Raji (cell line): ENCODE data around the gene CFAP46.

Experiments
- POLR2A ChIP-seq: IDR thresholded peaks from 2 replicates; pipeline ENCODE4 v1.6.1; 2011; ENCODE audit warnings: low read depth, low read length, control low read depth; ENCODE audit not compliant: insufficient read depth

The CFAP46 gene

GRCh38 chr10:132959559-132959961, 17.2 kb upstream of the CFAP46 start:
- TF ChIP-seq POLR2A: no peak

- TF ChIP-seq POLR2A: no peak
Observed at GRCh38 chr10:132958883-132959558, 16.7 kb upstream of the CFAP46 start.

- TF ChIP-seq POLR2A: no peak
Observed at GRCh38 chr10:132957981-132958882, 15.9 kb upstream of the CFAP46 start.

- no peak for TF ChIP-seq POLR2A
Observed at GRCh38 chr10:132957131-132957530, 14.8 kb upstream of the CFAP46 start.

- no peak for TF ChIP-seq POLR2A
Observed at GRCh38 chr10:132955479-132955878, 13.1 kb upstream of the CFAP46 start.

- TF ChIP-seq POLR2A: no peak
Observed at GRCh38 chr10:132953428-132953827, 11.1 kb upstream of the CFAP46 start.

GRCh38 chr10:132951926-132952325, 9.6 kb upstream of the CFAP46 start:
- TF ChIP-seq POLR2A: no peak

- no peak for TF ChIP-seq POLR2A
Observed at GRCh38 chr10:132948351-132948750, 6.0 kb upstream of the CFAP46 start.

- no peak for TF ChIP-seq POLR2A
Observed at GRCh38 chr10:132947843-132948242, 5.5 kb upstream of the CFAP46 start.

GRCh38 chr10:132946806-132947546, 4.6 kb upstream of the CFAP46 start:
- no peak for TF ChIP-seq POLR2A

GRCh38 chr10:132946311-132946710, 3.9 kb upstream of the CFAP46 start:
- TF ChIP-seq POLR2A: no peak

- TF ChIP-seq POLR2A: no peak
Observed at GRCh38 chr10:132945894-132946255, 3.5 kb upstream of the CFAP46 start.

- no peak for TF ChIP-seq POLR2A
Observed at GRCh38 chr10:132945125-132945893, 2.9 kb upstream of the CFAP46 start.

- no peak for TF ChIP-seq POLR2A
Observed at GRCh38 chr10:132944510-132944909, 2.1 kb upstream of the CFAP46 start.
